SU-DHL-6 (cell line): ENCODE data around the gene C16orf95.

Source experiments
- EZH2phosphoT487 ChIP-seq: fragments of 200-600 bp; sonication (generic), shearing (Covaris generic); conservative IDR thresholded peaks from 2 replicates; pipeline ENCODE4 v1.6.1; 2018; ENCODE audit warnings: mild to moderate bottlenecking, antibody characterized with exemption, low read length, moderate library complexity, mixed read lengths
- TF ChIP-seq, protein P1 (sequence below): fragments of 200-600 bp; sonication (generic); IDR thresholded peaks from one replicate; pipeline ENCODE4 v1.5.1; 2017; ENCODE audit warnings: antibody characterized with exemption, mild to moderate bottlenecking, low read length, moderate library complexity; ENCODE audit not compliant: insufficient read depth, poor library complexity, severe bottlenecking

DNA sequence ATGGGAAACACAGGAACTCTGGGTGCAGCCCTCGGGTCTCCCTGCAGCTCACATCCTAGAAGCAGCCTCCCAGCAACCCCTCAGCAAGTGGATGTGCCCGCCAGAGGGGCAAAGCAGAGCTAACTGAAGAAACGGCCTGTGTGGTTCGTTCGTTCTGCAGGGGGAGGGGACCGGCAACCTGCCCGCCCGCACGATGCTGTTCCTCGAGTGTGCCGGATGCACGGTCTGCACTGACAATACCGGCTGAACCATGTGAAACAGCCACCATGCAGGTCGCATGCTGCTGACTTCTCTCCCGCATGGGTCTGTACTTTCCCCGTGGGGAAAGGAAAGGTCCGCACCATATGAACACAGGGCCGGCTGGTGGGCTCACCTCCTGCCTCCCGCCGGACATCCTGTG, 25.3 kb upstream of the C16orf95 start:
- TF ChIP-seq, protein P1, sequence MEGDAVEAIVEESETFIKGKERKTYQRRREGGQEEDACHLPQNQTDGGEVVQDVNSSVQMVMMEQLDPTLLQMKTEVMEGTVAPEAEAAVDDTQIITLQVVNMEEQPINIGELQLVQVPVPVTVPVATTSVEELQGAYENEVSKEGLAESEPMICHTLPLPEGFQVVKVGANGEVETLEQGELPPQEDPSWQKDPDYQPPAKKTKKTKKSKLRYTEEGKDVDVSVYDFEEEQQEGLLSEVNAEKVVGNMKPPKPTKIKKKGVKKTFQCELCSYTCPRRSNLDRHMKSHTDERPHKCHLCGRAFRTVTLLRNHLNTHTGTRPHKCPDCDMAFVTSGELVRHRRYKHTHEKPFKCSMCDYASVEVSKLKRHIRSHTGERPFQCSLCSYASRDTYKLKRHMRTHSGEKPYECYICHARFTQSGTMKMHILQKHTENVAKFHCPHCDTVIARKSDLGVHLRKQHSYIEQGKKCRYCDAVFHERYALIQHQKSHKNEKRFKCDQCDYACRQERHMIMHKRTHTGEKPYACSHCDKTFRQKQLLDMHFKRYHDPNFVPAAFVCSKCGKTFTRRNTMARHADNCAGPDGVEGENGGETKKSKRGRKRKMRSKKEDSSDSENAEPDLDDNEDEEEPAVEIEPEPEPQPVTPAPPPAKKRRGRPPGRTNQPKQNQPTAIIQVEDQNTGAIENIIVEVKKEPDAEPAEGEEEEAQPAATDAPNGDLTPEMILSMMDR: no peak
- no peak for TF ChIP-seq EZH2phosphoT487
